ENCODE results near the gene GAGE13.
"Not testable (repeated sequence)": the region's sequence is repeated elsewhere in the genome, so short reads cannot be mapped to it uniquely, and the experiment has no call there.

Gene GAGE13, protein sequence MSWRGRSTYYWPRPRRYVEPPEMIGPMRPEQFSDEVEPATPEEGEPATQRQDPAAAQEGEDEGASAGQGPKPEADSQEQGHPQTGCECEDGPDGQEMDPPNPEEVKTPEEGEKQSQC

GRCh38 chrX:49331282-49331681 is at the start of gene GAGE13:
GAGE13 (plus strand) TSS chrX:49331582; CDS start chrX:49332738, 1,156 bp downstream.
- not testable (repeated sequence) for H3K9me2 ChIP-seq (ENCODE audit: low read depth, low read length); H3K4me3 ChIP-seq (ENCODE audit: low read depth, low read length, poor library complexity, severe bottlenecking); H2AFZ ChIP-seq (ENCODE audit: low read length); H3K4me2 ChIP-seq (ENCODE audit: low read length); H3K27ac ChIP-seq (ENCODE audit: low read depth, low read length, poor library complexity, severe bottlenecking); H3K36me3 ChIP-seq (ENCODE audit: insufficient read depth, low read length); H3K27me3 ChIP-seq (ENCODE audit: insufficient read depth, low read length); H4K20me1 ChIP-seq (ENCODE audit: insufficient read depth, low read length); H3K79me2 ChIP-seq (ENCODE audit: insufficient read depth, low read length); H3K9me3 ChIP-seq (ENCODE audit: low read length); H3K4me1 ChIP-seq (ENCODE audit: insufficient read depth, low read length, severe bottlenecking); H3F3A ChIP-seq (ENCODE audit: insufficient read depth, low read length); H3K9ac ChIP-seq (ENCODE audit: low read length)

- H3K9me2 ChIP-seq (ENCODE audit: low read depth, low read length) = no peaks in the 10 kb centered on the region
- H4K20me1 ChIP-seq (ENCODE audit: insufficient read depth, low read length) = no peaks in the 10 kb centered on the region
- H2AFZ ChIP-seq (ENCODE audit: low read length) = no peak overlapping the region
- no peak overlapping the region for H3K4me3 ChIP-seq (ENCODE audit: low read depth, low read length, poor library complexity, severe bottlenecking)
- H3K4me1 ChIP-seq (ENCODE audit: insufficient read depth, low read length, severe bottlenecking) = no peaks in the 10 kb centered on the region
- TF ChIP-seq EZH2 (IDR thresholded peaks at IDR 0.05; ENCODE audit: borderline replicate concordance, low read length) (no peak), CTCF (IDR thresholded peaks at IDR 0.05; ENCODE audit: low read length) (no peak)
- H3F3A ChIP-seq (ENCODE audit: insufficient read depth, low read length) = no peaks in the 10 kb centered on the region
- H3K9ac ChIP-seq (ENCODE audit: low read length) = no peak overlapping the region
- no peaks in the 10 kb centered on the region for H3K27me3 ChIP-seq (ENCODE audit: insufficient read depth, low read length)
- H3K79me2 ChIP-seq (ENCODE audit: insufficient read depth, low read length) = no peaks in the 10 kb centered on the region
- H3K27ac ChIP-seq (ENCODE audit: low read depth, low read length, poor library complexity, severe bottlenecking) = no peak overlapping the region
- H3K4me2 ChIP-seq (ENCODE audit: low read length) = no peak overlapping the region
- no peaks in the 10 kb centered on the region for H3K9me3 ChIP-seq (ENCODE audit: low read length)
- H3K36me3 ChIP-seq (ENCODE audit: insufficient read depth, low read length) = no peaks in the 10 kb centered on the region; the same call in 1 of the 2 replicates
Observed at GRCh38 chrX:49282647-49283011, 48.8 kb upstream of the GAGE13 start.

DNA sequence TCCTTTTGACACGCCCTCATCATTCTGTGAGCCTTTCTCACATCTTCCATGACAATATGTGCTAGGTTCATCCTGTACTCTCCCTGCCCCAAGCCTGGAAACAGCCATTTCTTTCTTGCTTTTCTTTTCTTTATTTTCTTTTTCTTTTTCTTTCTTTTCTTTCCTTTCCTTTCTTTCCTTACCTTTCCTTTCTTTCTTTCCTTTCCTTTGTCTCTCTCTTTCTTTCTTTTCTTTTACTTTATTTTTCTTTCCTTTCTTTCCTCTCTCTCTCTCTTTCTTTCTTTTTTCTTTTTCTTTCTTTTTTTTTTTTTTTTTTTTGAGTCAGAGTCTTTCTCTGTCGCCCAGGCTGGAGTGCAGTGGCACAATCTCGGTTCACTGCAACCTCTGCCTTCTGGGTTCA is 47.2 kb upstream of the GAGE13 start:
- Histone ChIP-seq H4K20me1 (ENCODE audit: insufficient read depth, low read length) (no peaks in the 10 kb centered on the region), H3K4me1 (ENCODE audit: insufficient read depth, low read length, severe bottlenecking) (no peaks in the 10 kb centered on the region), H3K4me2 (ENCODE audit: low read length) (no peak overlapping the region), H3K9me2 (ENCODE audit: low read depth, low read length) (no peaks in the 10 kb centered on the region), H3K4me3 (ENCODE audit: low read depth, low read length, poor library complexity, severe bottlenecking) (no peak overlapping the region), H2AFZ (ENCODE audit: low read length) (no peak overlapping the region), H3K9me3 (ENCODE audit: low read length) (no peaks in the 10 kb centered on the region), H3K27me3 (ENCODE audit: insufficient read depth, low read length) (no peaks in the 10 kb centered on the region), H3F3A (ENCODE audit: insufficient read depth, low read length) (no peaks in the 10 kb centered on the region), H3K79me2 (ENCODE audit: insufficient read depth, low read length) (no peaks in the 10 kb centered on the region), H3K27ac (ENCODE audit: low read depth, low read length, poor library complexity, severe bottlenecking) (no peak overlapping the region), H3K36me3 (ENCODE audit: insufficient read depth, low read length) (no peaks in the 10 kb centered on the region; the same call in 1 of the 2 replicates), H3K9ac (ENCODE audit: low read length) (no peak overlapping the region)
- no peak for TF ChIP-seq CTCF (IDR thresholded peaks at IDR 0.05; ENCODE audit: low read length)
- TF ChIP-seq EZH2 (IDR thresholded peaks at IDR 0.05; ENCODE audit: borderline replicate concordance, low read length) = no peak

GRCh38 chrX:49286136-49286535 is 45.2 kb upstream of the GAGE13 start:
- Histone ChIP-seq H3K36me3 (ENCODE audit: insufficient read depth, low read length) (no peaks in the 10 kb centered on the region; the same call in 1 of the 2 replicates), H3K27ac (ENCODE audit: low read depth, low read length, poor library complexity, severe bottlenecking) (no peak overlapping the region), H2AFZ (ENCODE audit: low read length) (no peak overlapping the region), H3K4me2 (ENCODE audit: low read length) (no peak overlapping the region), H3K9ac (ENCODE audit: low read length) (no peak overlapping the region), H3K4me1 (ENCODE audit: insufficient read depth, low read length, severe bottlenecking) (no peaks in the 10 kb centered on the region), H3K4me3 (ENCODE audit: low read depth, low read length, poor library complexity, severe bottlenecking) (no peak overlapping the region), H3K9me2 (ENCODE audit: low read depth, low read length) (no peaks in the 10 kb centered on the region), H3K79me2 (ENCODE audit: insufficient read depth, low read length) (no peaks in the 10 kb centered on the region), H3K9me3 (ENCODE audit: low read length) (no peaks in the 10 kb centered on the region), H3F3A (ENCODE audit: insufficient read depth, low read length) (no peaks in the 10 kb centered on the region), H4K20me1 (ENCODE audit: insufficient read depth, low read length) (no peaks in the 10 kb centered on the region), H3K27me3 (ENCODE audit: insufficient read depth, low read length) (no peaks in the 10 kb centered on the region)
- no peak for TF ChIP-seq EZH2 (IDR thresholded peaks at IDR 0.05; ENCODE audit: borderline replicate concordance, low read length)
- TF ChIP-seq CTCF (IDR thresholded peaks at IDR 0.05; ENCODE audit: low read length) = no peak

All from OCI-LY1 (cell line).